ENCODE results near the gene ARFIP1. TPM values are rescaled to one million over a fixed set of nuclear protein-coding genes. Genes with fewer than 3 reads are reported as not detected.

Gene ARFIP1
- total and polyA plus RNA-seq, 2 of the 8 experiments (the other 6 are each of a cell fraction or from before 2014, with no cell fraction given), result 13.5 to 38.0 TPM

DNA sequence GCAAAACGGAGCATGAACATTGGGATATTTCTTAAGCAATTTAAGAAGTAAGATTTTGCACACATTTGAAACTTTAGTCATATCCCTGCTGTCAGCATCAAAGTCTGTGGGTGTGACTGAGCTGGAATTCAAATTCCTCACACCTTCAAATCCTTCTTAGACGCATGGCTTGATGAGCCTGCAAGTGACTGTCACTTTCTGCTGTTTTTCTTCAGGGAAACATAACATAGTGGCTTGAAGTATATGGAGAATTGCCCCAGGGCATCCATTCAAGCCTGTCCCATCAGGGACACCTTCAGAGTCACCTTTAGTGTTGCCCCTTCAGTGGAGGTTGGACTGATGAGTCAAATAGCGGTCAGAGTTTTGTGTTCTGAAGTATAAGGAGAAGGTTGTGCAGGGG is 173.8 kb downstream of the ARFIP1 start:
- 84% methylated on average over 3 of the region's 3 CpGs; no CpG with 5 or more reads in 1 of the 2 experiments for WGBS, 2 experiments (ENCODE audit: extremely low coverage in 1 of 2, insufficient coverage in 1 of 2, insufficient read length in 1 of 2, insufficient replicate concordance in 2 of 2, low coverage in 1 of 2, low lambda C conversion rate in 2 of 2, missing lambda C conversion rate in 1 of 2)
- no peak for FAIRE-seq
- Histone ChIP-seq H2BK120ac (replicated peaks; ENCODE audit: low read depth, low read length) (no peak overlapping the region), H4K20me1 (replicated peaks in 1 of 2; ENCODE audit: control insufficient read depth in 1 of 2, insufficient read depth in 2 of 2, low read length in 2 of 2) (peaks cover 0 to 1% of the 10 kb centered on the region in 2 experiments), H3K4me3 (ENCODE audit: extremely low read depth in 1 of 4, insufficient read depth in 2 of 4, low read depth in 3 of 4, low read length in 4 of 4) (no peak overlapping the region), H3K9ac (replicated peaks in 1 of 4; ENCODE audit: extremely low read depth in 1 of 4, low read depth in 3 of 4, low read length in 3 of 4) (no peak overlapping the region), H3K23ac (ENCODE audit: insufficient read length) (no peak overlapping the region), H2BK5ac (ENCODE audit: low read depth, low read length) (no peak overlapping the region), H3K4ac (replicated peaks; ENCODE audit: insufficient read length, low read depth, low read length) (no peak overlapping the region), H3K27me3 (replicated peaks in 1 of 4; ENCODE audit: control insufficient read depth in 3 of 4, extremely low read depth in 1 of 4, insufficient read depth in 3 of 4, low read length in 3 of 4) (no peaks in the 10 kb centered on the region), H2AK5ac (ENCODE audit: low read depth, low read length) (no peak overlapping the region), H3K36me3 (ENCODE audit: control insufficient read depth in 2 of 4, insufficient read depth in 4 of 4, low read length in 3 of 4) (peaks cover 6 to 41% (median 19%) of the 10 kb centered on the region in 4 experiments; a peak in 7 of 8 replicates), H2BK12ac (ENCODE audit: low read depth, low read length) (no peak overlapping the region), H3K56ac (replicated peaks; ENCODE audit: insufficient read length, low read depth, low read length) (no peak overlapping the region), H3K79me2 (ENCODE audit: control insufficient read depth in 1 of 2, insufficient read depth in 2 of 2, low read length in 2 of 2) (peaks cover 0 to 42% of the 10 kb centered on the region in 2 experiments; a peak in 2 of 4 replicates), H2BK20ac (ENCODE audit: low read length) (no peak overlapping the region), H4K5ac (ENCODE audit: insufficient read length, low read depth, low read length) (no peak overlapping the region), H3K9me3 (ENCODE audit: insufficient read depth in 2 of 2, low read depth in 1 of 2, low read length in 1 of 2) (no peaks in the 10 kb centered on the region), H3K79me1 (ENCODE audit: low read depth, low read length) (0 out of 2 replicates have a peak, but pooled peaks cover 2% of the 10 kb centered on the region), H4K91ac (replicated peaks; ENCODE audit: insufficient read length, low read length) (no peak overlapping the region), H3K14ac (ENCODE audit: insufficient read length) (no peak overlapping the region), H4K8ac (ENCODE audit: extremely low read depth, insufficient read depth, low read length) (no peak overlapping the region), H3K4me1 (replicated peaks in 1 of 4; ENCODE audit: control insufficient read depth in 3 of 4, insufficient read depth in 4 of 4, low read length in 3 of 4) (peaks cover 7 to 22% (median 14%) of the 10 kb centered on the region in 4 experiments), H3K23me2 (ENCODE audit: low read depth, low read length) (no peaks in the 10 kb centered on the region), H2AFZ (ENCODE audit: low read length) (no peak overlapping the region), H3K18ac (ENCODE audit: extremely low read depth, low read length) (no peak overlapping the region), H3K4me2 (ENCODE audit: insufficient read depth in 1 of 2, low read depth in 2 of 2, low read length in 2 of 2) (no peak overlapping the region), H3K27ac (ENCODE audit: low read depth, low read length) (no peak overlapping the region), H2BK15ac (ENCODE audit: low read length) (no peak overlapping the region)
- DNase-seq (ENCODE audit: low read depth in 1 of 2, low spot score in 2 of 2), result no peak
- POLR2A ChIA-PET (ENCODE audit: partially characterized antibody), result no interaction called here
- CTCF ChIA-PET (ENCODE audit: partially characterized antibody), result interaction anchor here (0.7 to 1.4 kb wide), 2 partner anchors 12 to 60 kb away, joined by 3 to 5 read pairs; no protein-coding TSS in a partner anchor
- no peak for TF ChIP-seq TAF7 (optimal IDR thresholded peaks at IDR 0.05; ENCODE audit: borderline replicate concordance, low read depth, low read length)
- no peak for TF ChIP-seq EGR1 (IDR thresholded peaks at IDR 0.05; ENCODE audit: borderline replicate concordance, low read depth, low read length)
- TF ChIP-seq POLR2A (IDR thresholded peaks at IDR 0.05; ENCODE audit: control extremely low read depth in 1 of 2, low read depth in 2 of 2, low read length in 2 of 2), result no peak
- TF ChIP-seq, protein P1, sequence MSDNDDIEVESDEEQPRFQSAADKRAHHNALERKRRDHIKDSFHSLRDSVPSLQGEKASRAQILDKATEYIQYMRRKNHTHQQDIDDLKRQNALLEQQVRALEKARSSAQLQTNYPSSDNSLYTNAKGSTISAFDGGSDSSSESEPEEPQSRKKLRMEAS (IDR thresholded peaks at IDR 0.05), result no peak
- TF ChIP-seq SRF (IDR thresholded peaks at IDR 0.05; ENCODE audit: low read depth, low read length), result no peak
- no peak for TF ChIP-seq GABPA (IDR thresholded peaks at IDR 0.05; ENCODE audit: borderline replicate concordance, insufficient read depth, low read length)
- TF ChIP-seq CBX5 (IDR thresholded peaks at IDR 0.05; ENCODE audit: low read depth, low read length), result no peak
- TF ChIP-seq SIX5 (IDR thresholded peaks at IDR 0.05; ENCODE audit: low read depth, low read length), result no peak
- TF ChIP-seq, protein P2, sequence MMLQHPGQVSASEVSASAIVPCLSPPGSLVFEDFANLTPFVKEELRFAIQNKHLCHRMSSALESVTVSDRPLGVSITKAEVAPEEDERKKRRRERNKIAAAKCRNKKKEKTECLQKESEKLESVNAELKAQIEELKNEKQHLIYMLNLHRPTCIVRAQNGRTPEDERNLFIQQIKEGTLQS (IDR thresholded peaks at IDR 0.05; ENCODE audit: insufficient read depth, low read depth, low read length), result no peak
- no peak for TF ChIP-seq CHD1 (IDR thresholded peaks at IDR 0.05; ENCODE audit: low read depth, low read length)
- no peak for TF ChIP-seq RAD21 (IDR thresholded peaks at IDR 0.05 in 1 of 2, conservative IDR thresholded peaks at IDR 0.05 in 1 of 2; ENCODE audit: low read depth in 2 of 2, low read length in 2 of 2)
- no peak for TF ChIP-seq PHF8 (conservative IDR thresholded peaks at IDR 0.05; ENCODE audit: low read depth, low read length)
- no peak for TF ChIP-seq SP4 (IDR thresholded peaks at IDR 0.05; ENCODE audit: low read length)
